ENCODE results near the gene S100PBP. TPM values are rescaled to one million over a fixed set of nuclear protein-coding genes. Genes with fewer than 3 reads are reported as not detected.

Gene S100PBP
- total RNA-seq: 10 to 100 TPM in 8 of 10 donors, 1 to 10 TPM in 2; 9.2 to 18.0 (median 11.5) TPM
- polyA plus RNA-seq: 10 to 100 TPM in 1 of 2 donors, 1 to 10 TPM in 1; 3.7 to 19.2 TPM
- long read RNA-seq, donor 1, full-length matches to known transcripts: 7 of 12 reads
- long read RNA-seq, donor 1, partial matches to known transcripts: 0 of 12 reads
- long read RNA-seq, donor 1, other reads (novel, unspliced or antisense): 5 of 12 reads
- long read RNA-seq, donor 2, full-length matches to known transcripts: 2 of 7 reads
- long read RNA-seq, donor 2, partial matches to known transcripts: 1 of 7 reads
- long read RNA-seq, donor 2, other reads (novel, unspliced or antisense): 4 of 7 reads
- long read RNA-seq, donor 3, full-length matches to known transcripts: 8 of 24 reads
- long read RNA-seq, donor 3, partial matches to known transcripts: 2 of 24 reads
- long read RNA-seq, donor 3, other reads (novel, unspliced or antisense): 14 of 24 reads

DNA sequence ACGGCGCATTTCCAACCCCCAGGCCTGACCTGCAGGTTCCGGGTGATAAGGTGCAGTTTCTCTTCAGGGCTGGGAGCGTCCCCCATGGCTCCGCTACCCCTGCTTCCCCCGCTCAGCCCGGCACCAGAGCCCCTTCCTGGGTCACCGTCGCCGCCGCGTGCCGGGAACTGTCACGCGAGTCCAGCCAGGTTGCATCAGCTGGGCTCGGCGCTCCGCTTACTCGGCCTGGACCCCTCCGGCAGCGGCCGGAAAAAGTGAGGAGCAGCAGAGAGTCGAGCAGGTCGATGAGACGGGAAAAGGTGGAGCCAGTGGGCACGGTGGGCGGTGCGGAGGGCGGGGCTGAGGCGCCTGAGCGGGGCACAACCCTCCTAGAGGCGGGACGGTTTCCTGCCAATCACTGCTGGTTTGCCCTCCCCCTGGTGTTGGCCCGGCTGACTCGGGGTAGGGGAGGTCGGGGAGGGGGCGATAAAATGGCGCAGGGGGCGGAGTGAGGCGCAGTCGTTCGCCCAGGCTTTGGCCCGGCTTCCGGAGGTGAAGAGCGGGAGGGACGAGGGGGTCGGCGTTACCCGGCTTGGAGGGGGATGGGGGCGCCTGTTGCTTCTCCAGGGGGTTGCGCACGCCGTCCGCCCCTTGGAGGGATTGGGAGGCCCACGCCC is at the start of gene S100PBP, which contains the start of gene YARS1:
S100PBP (plus strand) TSS at position 495 of the 656 bp plus-strand sequence. CDS start 8,447 bp downstream, outside the sequence.
YARS1 (minus strand) TSS at position 200 of the 656 bp plus-strand sequence; CDS start at position 86, 114 bp downstream.
- DNase-seq: peak; percentile 100
- Histone ChIP-seq H3K36me3 (peaks cover 0 to 11% (median 0%) of the 10 kb centered on the region in 9 donors), H3K9me3 (no peaks in the 10 kb centered on the region), H3K27me3 (no peaks in the 10 kb centered on the region), H3K4me3 (peak within 1 kb of the TSS; percentile 80 to 100 (median 90)), H3K4me1 (peaks cover 3 to 57% (median 41%) of the 10 kb centered on the region in 9 donors), H3K27ac (peak within 1 kb of the TSS; percentile 83 to 99 (median 98))
- ATAC-seq: peak; percentile 96 to 99 (median 98)
- 0% methylated on average over 55 of the region's 55 CpGs for WGBS, 2 donors
- TF ChIP-seq, protein P1, sequence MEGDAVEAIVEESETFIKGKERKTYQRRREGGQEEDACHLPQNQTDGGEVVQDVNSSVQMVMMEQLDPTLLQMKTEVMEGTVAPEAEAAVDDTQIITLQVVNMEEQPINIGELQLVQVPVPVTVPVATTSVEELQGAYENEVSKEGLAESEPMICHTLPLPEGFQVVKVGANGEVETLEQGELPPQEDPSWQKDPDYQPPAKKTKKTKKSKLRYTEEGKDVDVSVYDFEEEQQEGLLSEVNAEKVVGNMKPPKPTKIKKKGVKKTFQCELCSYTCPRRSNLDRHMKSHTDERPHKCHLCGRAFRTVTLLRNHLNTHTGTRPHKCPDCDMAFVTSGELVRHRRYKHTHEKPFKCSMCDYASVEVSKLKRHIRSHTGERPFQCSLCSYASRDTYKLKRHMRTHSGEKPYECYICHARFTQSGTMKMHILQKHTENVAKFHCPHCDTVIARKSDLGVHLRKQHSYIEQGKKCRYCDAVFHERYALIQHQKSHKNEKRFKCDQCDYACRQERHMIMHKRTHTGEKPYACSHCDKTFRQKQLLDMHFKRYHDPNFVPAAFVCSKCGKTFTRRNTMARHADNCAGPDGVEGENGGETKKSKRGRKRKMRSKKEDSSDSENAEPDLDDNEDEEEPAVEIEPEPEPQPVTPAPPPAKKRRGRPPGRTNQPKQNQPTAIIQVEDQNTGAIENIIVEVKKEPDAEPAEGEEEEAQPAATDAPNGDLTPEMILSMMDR (IDR thresholded peaks at IDR 0.05): peak in 4 of 9 donors; percentile 6 to 21 (median 9)
- intact Hi-C loops (cut with DNase I): loop anchor here in 3 of 10 donors (5.0 to 10.0 kb wide), 2 partner anchors 55 to 268 kb away; partner anchors contain the start of genes FNDC5 (in 3 of the 3) and AZIN2 (in 1 of the 3)

DNA sequence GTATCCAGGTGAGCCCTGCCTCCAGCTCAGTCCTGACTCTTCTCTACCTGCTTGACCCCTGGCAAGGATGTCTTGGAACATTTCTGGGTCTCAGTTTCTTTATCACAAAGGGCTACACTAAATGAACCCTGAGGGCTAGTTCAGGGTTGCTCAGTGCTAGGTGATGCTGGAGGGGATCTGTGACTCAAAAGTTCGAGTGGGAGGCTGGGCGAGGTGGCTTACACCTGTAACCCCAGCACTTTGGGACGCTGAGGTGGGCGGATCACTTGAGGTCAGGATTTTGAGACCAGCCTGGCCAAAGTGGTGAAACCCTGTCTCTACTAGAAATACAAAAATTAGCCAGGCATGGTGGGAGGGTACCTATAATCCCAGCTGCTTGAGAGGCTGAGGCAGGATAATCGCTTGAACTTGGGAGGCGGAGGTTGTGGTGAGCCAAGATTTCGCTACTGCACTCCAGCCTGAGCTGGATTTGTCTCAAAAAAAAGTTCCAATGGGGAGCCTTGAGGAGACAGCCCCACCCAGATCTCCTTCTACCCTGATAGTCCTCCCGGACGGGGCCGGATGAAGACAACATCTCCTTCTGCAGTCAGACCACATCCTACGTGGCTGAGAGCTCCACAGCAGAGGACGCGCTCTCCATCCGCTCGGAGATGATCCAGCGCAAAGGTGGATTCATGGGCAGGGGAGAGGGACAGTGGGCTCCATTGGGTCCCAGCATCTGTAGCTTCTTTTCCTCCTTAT is 49.2 kb upstream of the S100PBP start:
- TF ChIP-seq, protein P1 (IDR thresholded peaks at IDR 0.05): no peak
- Histone ChIP-seq H3K4me1 (peaks cover 0 to 25% (median 12%) of the 10 kb centered on the region in 9 donors), H3K27me3 (no peaks in the 10 kb centered on the region), H3K36me3 (peaks cover 0 to 24% (median 0%) of the 10 kb centered on the region in 9 donors), H3K4me3 (no peak overlapping the region), H3K9me3 (no peaks in the 10 kb centered on the region), H3K27ac (no peak overlapping the region)
- ATAC-seq: no peak
- intact Hi-C loops (cut with DNase I): loop anchor here in 1 of 10 donors (5.0 kb wide), 1 partner anchor 46 kb away; no protein-coding TSS in a partner anchor
- DNase-seq: no peak
- WGBS, 2 donors: 87 to 90% methylated on average over 16 of the region's 16 CpGs

DNA sequence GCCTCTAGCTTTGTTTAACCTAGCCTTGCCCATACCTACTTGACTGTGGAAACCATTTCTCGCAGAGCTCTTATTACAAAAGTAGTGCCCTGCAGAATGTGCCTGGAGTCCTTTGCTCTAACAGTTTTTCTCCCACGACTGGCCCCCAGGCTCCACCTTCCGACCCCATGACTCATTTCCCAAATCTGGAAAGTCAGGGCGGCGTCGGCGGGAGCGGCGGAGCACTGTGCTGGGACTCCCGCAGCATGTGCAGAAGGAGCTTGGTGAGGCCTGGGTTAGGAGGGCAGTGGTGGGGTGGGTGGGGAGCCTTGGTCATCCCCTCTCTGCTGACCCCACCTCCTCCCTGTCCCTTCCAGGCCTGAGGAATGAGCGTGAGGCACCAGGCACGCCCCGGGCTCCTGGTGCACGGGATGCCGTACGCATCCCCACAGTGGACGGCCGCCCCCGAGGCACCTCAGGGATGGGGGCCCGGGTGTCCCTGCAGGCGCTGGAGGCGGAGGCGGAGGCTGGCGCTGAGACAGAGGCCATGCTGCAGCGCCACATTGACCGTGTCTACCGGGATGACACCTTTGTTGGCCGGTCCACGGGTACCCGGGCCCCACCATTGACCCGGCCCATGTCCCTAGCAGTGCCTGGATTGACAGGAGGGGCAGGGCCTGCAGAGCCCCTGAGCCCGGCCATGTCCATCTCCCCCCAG is 47.8 kb upstream of the S100PBP start:
- intact Hi-C loops (cut with DNase I): loop anchor here in 6 of 10 donors (5.0 to 10.0 kb wide), 8 partner anchors 47 to 367 kb away; no protein-coding TSS in a partner anchor
- peaks cover 0 to 36% (median 0%) of the 10 kb centered on the region in 9 donors for H3K36me3 ChIP-seq
- no peak overlapping the region for H3K4me3 ChIP-seq
- H3K27me3 ChIP-seq: no peaks in the 10 kb centered on the region
- ATAC-seq (peak in 1 of 8 donors; percentile 11), DNase-seq (no peak)
- no peak overlapping the region for H3K27ac ChIP-seq
- WGBS, 2 donors: 83 to 94% methylated on average over 32 of the region's 32 CpGs
- peaks cover 0 to 25% (median 12%) of the 10 kb centered on the region in 9 donors for H3K4me1 ChIP-seq
- no peaks in the 10 kb centered on the region for H3K9me3 ChIP-seq
- TF ChIP-seq, protein P1 (IDR thresholded peaks at IDR 0.05): no peak

All from heart right ventricle (tissue), 16 donors.